CD4-positive, alpha-beta T cell treated with Interleukin-12 subunit alpha and Interleukin-12 subunit beta, for 1 hour (primary cell): Measurements from ENCODE around the gene RFC2.
A peak's percentile ranks its signal among the peaks of the same experiment; 100 is the strongest.
"Not testable (repeated sequence)": the region's sequence is repeated elsewhere in the genome, so short reads cannot be mapped to it uniquely, and the experiment has no call there.

Experiments
- DNase-seq: peaks from one replicate; pipeline ENCODE4 v3.0.0-alpha.2; 2020

Gene RFC2

GRCh38 chr7:74282748-74283459 lies 28.7 kb upstream of the RFC2 start:
- DNase-seq: no peak

- DNase-seq: no peak
Observed at GRCh38 chr7:74280985-74281384, 26.8 kb upstream of the RFC2 start.

- no peak for DNase-seq
Observed at GRCh38 chr7:74277636-74278035, 23.4 kb upstream of the RFC2 start.

GRCh38 chr7:74275401-74275881 lies 21.2 kb upstream of the RFC2 start:
- no peak for DNase-seq

GRCh38 chr7:74272305-74273038 lies 18.3 kb upstream of the RFC2 start:
- DNase-seq: no peak

- DNase-seq: no peak
Observed at GRCh38 chr7:74271742-74272141, 17.5 kb upstream of the RFC2 start.

GRCh38 chr7:74269757-74270277 lies 15.6 kb upstream of the RFC2 start:
- peak; percentile 75 for DNase-seq

- no peak for DNase-seq
Observed at GRCh38 chr7:74267756-74268565, 13.8 kb upstream of the RFC2 start.

- no peak for DNase-seq
Observed at GRCh38 chr7:74266191-74266963, 12.2 kb upstream of the RFC2 start.

GRCh38 chr7:74263399-74264120 lies 9.4 kb upstream of the RFC2 start:
- no peak for DNase-seq

GRCh38 chr7:74262639-74263398 lies 8.6 kb upstream of the RFC2 start:
- no peak for DNase-seq

- DNase-seq: no peak
Observed at GRCh38 chr7:74258639-74259038, 4.4 kb upstream of the RFC2 start.

GRCh38 chr7:74256491-74257408 lies 2.6 kb upstream of the RFC2 start:
- DNase-seq: no peak

- DNase-seq: not testable (repeated sequence)
Observed at GRCh38 chr7:74255461-74255860, 1.3 kb upstream of the RFC2 start.

- no peak for DNase-seq
Observed at GRCh38 chr7:74254858-74255379, 720 bp upstream of the RFC2 start.

- DNase-seq: no peak
Observed at GRCh38 chr7:74253835-74254128, 417 bp downstream of the RFC2 start.

- no peak for DNase-seq
Observed at GRCh38 chr7:74253331-74253730, 868 bp downstream of the RFC2 start.

- no peak for DNase-seq
Observed at GRCh38 chr7:74252893-74253292, 1.3 kb downstream of the RFC2 start.

- not testable (repeated sequence) for DNase-seq
Observed at GRCh38 chr7:74249058-74249457, 5.1 kb downstream of the RFC2 start.

GRCh38 chr7:74248156-74248555 lies 6.0 kb downstream of the RFC2 start:
- DNase-seq: no peak
